HepG2 (cell line): ENCODE measurements around the gene FKBP10. TPM values are rescaled to one million over a fixed set of nuclear protein-coding genes. Genes with fewer than 3 reads are reported as not detected.

Experiments
- ARNT2 ChIP-seq: sonication (generic); formaldehyde crosslinking; IDR thresholded peaks from 2 replicates; pipeline ENCODE4 v1.8.0; 2022; ENCODE audit warnings: mild to moderate bottlenecking, low read depth, missing genetic modification reagents, moderate library complexity
- BORCS8-MEF2B ChIP-seq: sonication (generic); formaldehyde crosslinking; IDR thresholded peaks from 2 replicates; pipeline ENCODE4 v1.8.0; 2022; ENCODE audit warnings: mild to moderate bottlenecking, missing genetic modification reagents
- CCDC6 ChIP-seq: sonication (generic); formaldehyde crosslinking; IDR thresholded peaks from 2 replicates; pipeline ENCODE4 v1.8.1; 2022; ENCODE audit warnings: mild to moderate bottlenecking, missing genetic modification reagents, moderate library complexity
- CREM ChIP-seq, 2 experiments: sonication (generic) in 1 of 2; formaldehyde crosslinking in 1 of 2; IDR thresholded peaks; 2 replicates each; pipeline versions ENCODE4 v1.4.0 to v1.6.1; 2016 to 2020; ENCODE audit warnings: antibody characterized with exemption in 1 of 2, mild to moderate bottlenecking in 1 of 2, missing genetic modification reagents in 1 of 2
- FLYWCH1 ChIP-seq: sonication (generic); formaldehyde crosslinking; IDR thresholded peaks from 2 replicates; pipeline ENCODE4 v1.8.1; 2023; ENCODE audit warnings: mild to moderate bottlenecking, missing genetic modification reagents
- IRX3 ChIP-seq: sonication (generic); formaldehyde crosslinking; IDR thresholded peaks from 2 replicates; pipeline ENCODE4 v1.8.1; 2023; ENCODE audit warnings: mild to moderate bottlenecking, low read depth, missing genetic modification reagents, borderline replicate concordance
- KAT7 ChIP-seq: IDR thresholded peaks from 2 replicates; pipeline ENCODE4 v1.6.1; 2018; ENCODE audit warnings: borderline replicate concordance, missing compliant biosample characterization
- MLLT10 ChIP-seq: sonication (generic); formaldehyde crosslinking; IDR thresholded peaks from 2 replicates; pipeline ENCODE4 v1.4.0; 2020; ENCODE audit warnings: missing genetic modification reagents
- MXI1 ChIP-seq: IDR thresholded peaks from 3 replicates; pipeline ENCODE4 v1.6.1; 2012; ENCODE audit warnings: low read depth, low read length, inconsistent platforms, borderline replicate concordance
- NCOR1 ChIP-seq: fragments of 200-600 bp; sonication (generic); IDR thresholded peaks from 2 replicates; pipeline ENCODE4 v1.7.0; 2017; ENCODE audit warnings: antibody characterized with exemption, low read length, borderline replicate concordance
- POLR2AphosphoS5 ChIP-seq: IDR thresholded peaks from 2 replicates; pipeline ENCODE4 v1.6.1; 2012; ENCODE audit warnings: low read depth, low read length
- SKI ChIP-seq: fragments of 450-650 bp; IDR thresholded peaks from one replicate; pipeline ENCODE4 v1.6.1; 2018; ENCODE audit warnings: mild to moderate bottlenecking; ENCODE audit not compliant: partially characterized antibody
- THAP7 ChIP-seq: sonication (generic); formaldehyde crosslinking; IDR thresholded peaks from 2 replicates; pipeline ENCODE4 v1.8.1; 2023; ENCODE audit warnings: mild to moderate bottlenecking, missing genetic modification reagents
- ZFY ChIP-seq: sonication (generic); formaldehyde crosslinking; IDR thresholded peaks from 2 replicates; pipeline ENCODE4 v1.4.0; 2020; ENCODE audit warnings: missing genetic modification reagents
- ZNF234 ChIP-seq: sonication (generic); formaldehyde crosslinking; conservative IDR thresholded peaks from 2 replicates; pipeline ENCODE4 v1.5.1; 2020; ENCODE audit warnings: mild to moderate bottlenecking, missing genetic modification reagents
- ZNF383 ChIP-seq: sonication (generic); formaldehyde crosslinking; IDR thresholded peaks from 2 replicates; pipeline ENCODE4 v1.4.0; 2020; ENCODE audit warnings: missing genetic modification reagents, mild to moderate bottlenecking, borderline replicate concordance
- ZNF430 ChIP-seq: sonication (generic); formaldehyde crosslinking; IDR thresholded peaks from 2 replicates; pipeline ENCODE4 v1.9.0; 2021; ENCODE audit warnings: mild to moderate bottlenecking, missing genetic modification reagents
- ZNF431 ChIP-seq: sonication (generic); formaldehyde crosslinking; IDR thresholded peaks from 2 replicates; pipeline ENCODE4 v1.9.0; 2022; ENCODE audit warnings: missing genetic modification reagents, low read depth, mild to moderate bottlenecking, borderline replicate concordance
- ZNF816 ChIP-seq: sonication (generic); formaldehyde crosslinking; IDR thresholded peaks from 2 replicates; pipeline ENCODE4 v1.8.0; 2022; ENCODE audit warnings: missing genetic modification reagents, mild to moderate bottlenecking, borderline replicate concordance
- polyA plus RNA-seq, 8 experiments: library from polyadenylated mRNA; depleted of rRNA in 3 of 8; stranded (reverse) in 7 of 8; unstranded in 1 of 8; fragments of >200 nt; fragmentation: Illumina TruSeq in 4 of 8; extraction: Trizol in 4 of 8; gene quantifications; 2 replicates each; pipeline versions ENCODE4 v1.2.1 to v1.2.3, GENCODE V29; 2011 to 2016; ENCODE audit warnings: low read depth in 4 of 8, missing spikeins in 1 of 8, mixed read lengths in 1 of 8; ENCODE audit not compliant: insufficient read depth in 1 of 8
- total RNA-seq, 5 experiments: library from RNA; depleted of rRNA; stranded (reverse); fragments of >200 nt; fragmentation: Illumina TruSeq; extraction: Trizol; gene quantifications; 2 replicates each; pipeline ENCODE4 v1.2.3, GENCODE V29; 2016; ENCODE audit warnings: low read depth in 1 of 5
- TF ChIP-seq, protein P1 (sequence below): IDR thresholded peaks from 2 replicates; pipeline ENCODE4 v1.6.1; 2016; ENCODE audit warnings: missing biosample characterization, missing genetic modification reagents, low read depth
- TF ChIP-seq, protein P2 (sequence below): sonication (generic); formaldehyde crosslinking; IDR thresholded peaks from 2 replicates; pipeline ENCODE4 v1.8.0; 2022; ENCODE audit warnings: missing genetic modification reagents, mild to moderate bottlenecking, borderline replicate concordance
- TF ChIP-seq, protein P3 (sequence below): sonication (generic); formaldehyde crosslinking; IDR thresholded peaks from 2 replicates; pipeline ENCODE4 v1.4.0; 2020; ENCODE audit warnings: low read depth, missing genetic modification reagents

Gene FKBP10
- total and polyA plus RNA-seq, 2 of the 13 experiments (the other 11 are each of a cell fraction or from before 2014, with no cell fraction given): 149 to 573 TPM

- 0 out of 2 replicates have a peak, but pooled peaks have one; percentile 15 for TF ChIP-seq IRX3 (CRISPR knock-in tag)
- no peak for TF ChIP-seq ZNF234 (CRISPR knock-in tag)
- no peak for TF ChIP-seq MLLT10 (CRISPR knock-in tag)
- peak; percentile 25 for TF ChIP-seq SKI
- peak; percentile 38; the same call in 1 of the 2 replicates for TF ChIP-seq BORCS8-MEF2B (CRISPR knock-in tag)
- 0 out of 2 replicates have a peak, but pooled peaks have one; percentile 10 for TF ChIP-seq THAP7 (CRISPR knock-in tag)
- TF ChIP-seq ZNF816: no peak
- no peak; the same call in 1 of the 2 replicates for TF ChIP-seq CCDC6 (CRISPR knock-in tag)
- no peak for TF ChIP-seq ZNF430 (CRISPR knock-in tag)
- TF ChIP-seq ARNT2: peak; percentile 41; the same call in 1 of the 2 replicates
- 0 out of 2 replicates have a peak, but pooled peaks have one; percentile 9 for TF ChIP-seq CREM (IDR thresholded peaks at IDR 0.05)
- TF ChIP-seq CREM (CRISPR knock-in tag; IDR thresholded peaks at IDR 0.05): no peak
- no peak for TF ChIP-seq ZNF431 (CRISPR knock-in tag)
- TF ChIP-seq ZFY: peak; percentile 36; the same call in 1 of the 2 replicates
- TF ChIP-seq, protein P1, sequence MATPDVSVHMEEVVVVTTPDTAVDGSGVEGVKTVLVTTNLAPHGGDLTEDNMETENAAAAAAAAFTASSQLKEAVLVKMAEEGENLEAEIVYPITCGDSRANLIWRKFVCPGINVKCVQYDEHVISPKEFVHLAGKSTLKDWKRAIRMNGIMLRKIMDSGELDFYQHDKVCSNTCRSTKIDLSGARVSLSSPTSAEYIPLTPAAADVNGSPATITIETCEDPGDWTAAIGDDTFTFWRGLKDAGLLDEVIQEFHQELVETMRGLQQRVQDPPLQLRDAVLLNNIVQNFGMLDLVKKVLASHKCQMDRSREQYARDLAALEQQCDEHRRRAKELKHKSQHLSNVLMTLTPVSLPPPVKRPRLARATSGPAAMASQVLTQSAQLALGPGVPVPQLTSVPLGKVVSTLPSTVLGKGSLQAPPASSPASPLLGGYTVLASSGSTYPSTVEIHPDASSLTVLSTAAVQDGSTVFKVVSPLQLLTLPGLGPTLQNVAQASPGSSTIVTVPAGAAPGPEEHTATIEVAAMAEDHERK (CRISPR knock-in tag): no peak
- no peak for TF ChIP-seq FLYWCH1
- peak; percentile 17; the same call in 1 of the 2 replicates for TF ChIP-seq POLR2AphosphoS5
- TF ChIP-seq KAT7 (CRISPR knock-in tag): 0 out of 2 replicates have a peak, but pooled peaks have one; percentile 9
- peak; percentile 63; the same call in 1 of the 2 replicates for TF ChIP-seq NCOR1
- TF ChIP-seq MXI1: peak; percentile 47; the same call in 1 of the 3 replicates
- TF ChIP-seq, protein P2, sequence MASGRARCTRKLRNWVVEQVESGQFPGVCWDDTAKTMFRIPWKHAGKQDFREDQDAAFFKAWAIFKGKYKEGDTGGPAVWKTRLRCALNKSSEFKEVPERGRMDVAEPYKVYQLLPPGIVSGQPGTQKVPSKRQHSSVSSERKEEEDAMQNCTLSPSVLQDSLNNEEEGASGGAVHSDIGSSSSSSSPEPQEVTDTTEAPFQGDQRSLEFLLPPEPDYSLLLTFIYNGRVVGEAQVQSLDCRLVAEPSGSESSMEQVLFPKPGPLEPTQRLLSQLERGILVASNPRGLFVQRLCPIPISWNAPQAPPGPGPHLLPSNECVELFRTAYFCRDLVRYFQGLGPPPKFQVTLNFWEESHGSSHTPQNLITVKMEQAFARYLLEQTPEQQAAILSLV (CRISPR knock-in tag): no peak
- TF ChIP-seq, protein P3, sequence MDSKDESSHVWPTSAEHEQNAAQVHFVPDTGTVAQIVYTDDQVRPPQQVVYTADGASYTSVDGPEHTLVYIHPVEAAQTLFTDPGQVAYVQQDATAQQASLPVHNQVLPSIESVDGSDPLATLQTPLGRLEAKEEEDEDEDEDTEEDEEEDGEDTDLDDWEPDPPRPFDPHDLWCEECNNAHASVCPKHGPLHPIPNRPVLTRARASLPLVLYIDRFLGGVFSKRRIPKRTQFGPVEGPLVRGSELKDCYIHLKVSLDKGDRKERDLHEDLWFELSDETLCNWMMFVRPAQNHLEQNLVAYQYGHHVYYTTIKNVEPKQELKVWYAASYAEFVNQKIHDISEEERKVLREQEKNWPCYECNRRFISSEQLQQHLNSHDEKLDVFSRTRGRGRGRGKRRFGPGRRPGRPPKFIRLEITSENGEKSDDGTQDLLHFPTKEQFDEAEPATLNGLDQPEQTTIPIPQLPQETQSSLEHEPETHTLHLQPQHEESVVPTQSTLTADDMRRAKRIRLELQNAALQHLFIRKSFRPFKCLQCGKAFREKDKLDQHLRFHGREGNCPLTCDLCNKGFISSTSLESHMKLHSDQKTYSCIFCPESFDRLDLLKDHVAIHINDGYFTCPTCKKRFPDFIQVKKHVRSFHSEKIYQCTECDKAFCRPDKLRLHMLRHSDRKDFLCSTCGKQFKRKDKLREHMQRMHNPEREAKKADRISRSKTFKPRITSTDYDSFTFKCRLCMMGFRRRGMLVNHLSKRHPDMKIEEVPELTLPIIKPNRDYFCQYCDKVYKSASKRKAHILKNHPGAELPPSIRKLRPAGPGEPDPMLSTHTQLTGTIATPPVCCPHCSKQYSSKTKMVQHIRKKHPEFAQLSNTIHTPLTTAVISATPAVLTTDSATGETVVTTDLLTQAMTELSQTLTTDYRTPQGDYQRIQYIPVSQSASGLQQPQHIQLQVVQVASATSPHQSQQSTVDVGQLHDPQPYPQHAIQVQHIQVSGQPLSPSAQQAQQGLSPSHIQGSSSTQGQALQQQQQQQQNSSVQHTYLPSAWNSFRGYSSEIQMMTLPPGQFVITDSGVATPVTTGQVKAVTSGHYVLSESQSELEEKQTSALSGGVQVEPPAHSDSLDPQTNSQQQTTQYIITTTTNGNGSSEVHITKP (CRISPR knock-in tag): peak; percentile 77; the same call in 1 of the 2 replicates
- no peak for TF ChIP-seq ZNF383 (CRISPR knock-in tag)
These were observed 12.0 kb upstream of the FKBP10 start (continued) for GRCh38 chr17:41800601-41801373.
